ENCODE measurements around the gene SPTBN4.

The SPTBN4 gene

GRCh38 chr19:40598918-40599307 lies 132.1 kb downstream of the SPTBN4 start:
- H3K4me3 ChIP-seq (ENCODE audit: low read depth, low read length) = no peak overlapping the region
- POLR2A ChIA-PET = interaction anchor here (0.7 to 2.3 kb wide), 12 partner anchors 25 to 202 kb away, joined by 3 to 15 read pairs (median 4); partner anchors contain the start of gene SERTAD1
- no peak overlapping the region for H3K27ac ChIP-seq (ENCODE audit: extremely low read depth, low read depth, low read length)
- CTCF ChIA-PET = interaction anchor here (0.6 to 20.7 kb wide), 32 partner anchors 9 to 459 kb away, joined by 3 to 470 read pairs (median 4); partner anchors contain the start of genes BLVRB and SERTAD1
- no peaks in the 10 kb centered on the region for H3K36me3 ChIP-seq (ENCODE audit: control insufficient read depth in 2 of 2, insufficient read depth in 1 of 2, low read length in 2 of 2)
- no peaks in the 10 kb centered on the region for H3K9me3 ChIP-seq (ENCODE audit: control insufficient read depth, insufficient read depth, low read depth, low read length)
- peaks cover 60% of the 10 kb centered on the region for H3K4me1 ChIP-seq (ENCODE audit: control insufficient read depth, insufficient read depth, low read length)
- TF ChIP-seq ZNF529 (tag by site-specific recombination; IDR thresholded peaks at IDR 0.05; ENCODE audit: insufficient replicate concordance) = no peak
- no peak for TF ChIP-seq ZNF2 (tag by site-specific recombination; IDR thresholded peaks at IDR 0.05)
- TF ChIP-seq ZSCAN4 (tag by site-specific recombination; IDR thresholded peaks at IDR 0.05) = no peak
- no peak for TF ChIP-seq TRIM28 (IDR thresholded peaks at IDR 0.05; ENCODE audit: borderline replicate concordance, low read length)
- TF ChIP-seq ZNF350 (tag by site-specific recombination; IDR thresholded peaks at IDR 0.05) = no peak
- TF ChIP-seq SETDB1 (IDR thresholded peaks at IDR 0.05; ENCODE audit: insufficient read length, low read length) = no peak
- no peak for TF ChIP-seq PBX3 (CRISPR knock-in tag; IDR thresholded peaks at IDR 0.05)
- TF ChIP-seq ZNF112 (tag by site-specific recombination; IDR thresholded peaks at IDR 0.05) = no peak
- TF ChIP-seq ZNF19 (tag by site-specific recombination; IDR thresholded peaks at IDR 0.05; ENCODE audit: low read depth) = no peak
- no peak for TF ChIP-seq ZNF785 (tag by site-specific recombination; IDR thresholded peaks at IDR 0.05)
- peak; percentile 65; the same call in 1 of the 2 replicates for TF ChIP-seq SALL2 (tag by site-specific recombination; IDR thresholded peaks at IDR 0.05; ENCODE audit: borderline replicate concordance)
- no peak for TF ChIP-seq PRDM10 (tag by site-specific recombination; IDR thresholded peaks at IDR 0.05)
- TF ChIP-seq ZNF416 (tag by site-specific recombination; IDR thresholded peaks at IDR 0.05) = no peak
- TF ChIP-seq ZBTB11 (tag by site-specific recombination; conservative IDR thresholded peaks at IDR 0.05; ENCODE audit: low read depth) = no peak
- no peak for TF ChIP-seq RBAK (tag by site-specific recombination; IDR thresholded peaks at IDR 0.05)
- TF ChIP-seq ZFHX2 (tag by site-specific recombination; conservative IDR thresholded peaks at IDR 0.05) = no peak
- TF ChIP-seq ZNF76 (tag by site-specific recombination; IDR thresholded peaks at IDR 0.05; ENCODE audit: borderline replicate concordance, low read depth) = no peak
- TF ChIP-seq ZNF473 (tag by site-specific recombination; IDR thresholded peaks at IDR 0.05) = no peak
- no peak; the same call in 1 of the 2 replicates for TF ChIP-seq ZNF239 (tag by site-specific recombination; IDR thresholded peaks at IDR 0.05)
- no peak for TF ChIP-seq ZNF654 (tag by site-specific recombination; IDR thresholded peaks at IDR 0.05; ENCODE audit: low read depth)
- peak; percentile 57; the same call in 1 of the 2 replicates for TF ChIP-seq ZNF580 (tag by site-specific recombination; IDR thresholded peaks at IDR 0.05)
- TF ChIP-seq ZSCAN5A (tag by site-specific recombination; IDR thresholded peaks at IDR 0.05) = no peak
- TF ChIP-seq ZNF701 (tag by site-specific recombination; IDR thresholded peaks at IDR 0.05) = no peak
- TF ChIP-seq ZNF513 (tag by site-specific recombination; IDR thresholded peaks at IDR 0.05) = 0 out of 2 replicates have a peak, but pooled peaks have one; percentile 51
- no peak for TF ChIP-seq ZNF776 (tag by site-specific recombination; IDR thresholded peaks at IDR 0.05; ENCODE audit: borderline replicate concordance)
- TF ChIP-seq ZFP3 (tag by site-specific recombination; IDR thresholded peaks at IDR 0.05; ENCODE audit: low read depth) = 0 out of 2 replicates have a peak, but pooled peaks have one; percentile 6

Measured in HEK293 (cell line).